H9 (cell line): Measurements from ENCODE around the gene CSRP3. TPM values are rescaled to one million over a fixed set of nuclear protein-coding genes. Genes with fewer than 3 reads are reported as not detected.

Experiments
- DNase-seq: peaks from one replicate; pipeline ENCODE4 v3.0.0-alpha.2; 2017
- H2AFZ ChIP-seq: one replicate; pipeline ENCODE4 v1.6.1; 2013; ENCODE audit warnings: mild to moderate bottlenecking, low read length, control low read depth, moderate library complexity
- H2AK5ac ChIP-seq: 2 replicates; pipeline ENCODE4 v1.6.1; 2013; ENCODE audit warnings: low read length, control low read depth, mixed read lengths; ENCODE audit not compliant: insufficient read length
- H2BK120ac ChIP-seq: one replicate; pipeline ENCODE4 v1.6.1; 2013; ENCODE audit warnings: low read depth, mild to moderate bottlenecking, low read length, control low read depth, inconsistent platforms; ENCODE audit not compliant: poor library complexity, severe bottlenecking
- H2BK12ac ChIP-seq: 2 replicates; pipeline ENCODE4 v1.6.1; 2013; ENCODE audit warnings: low read length, control low read depth, mixed read lengths, low read depth; ENCODE audit not compliant: insufficient read length
- H2BK15ac ChIP-seq: 2 replicates; pipeline ENCODE4 v1.6.1; 2013; ENCODE audit warnings: low read depth, low read length, control low read depth
- H2BK20ac ChIP-seq: one replicate; pipeline ENCODE4 v1.6.1; 2013; ENCODE audit warnings: low read depth, mild to moderate bottlenecking, low read length, control low read depth, inconsistent platforms; ENCODE audit not compliant: poor library complexity, severe bottlenecking
- H2BK5ac ChIP-seq: 2 replicates; pipeline ENCODE4 v1.6.1; 2013; ENCODE audit warnings: low read length, control low read depth, mixed read lengths; ENCODE audit not compliant: insufficient read length
- H3K14ac ChIP-seq: 2 replicates; pipeline ENCODE4 v1.6.1; 2013; ENCODE audit warnings: low read length, control low read depth; ENCODE audit not compliant: insufficient read depth
- H3K18ac ChIP-seq: 2 replicates; pipeline ENCODE4 v1.6.1; 2013; ENCODE audit warnings: low read depth, mild to moderate bottlenecking, mixed read lengths, low read length, control low read depth; ENCODE audit not compliant: insufficient read length
- H3K23ac ChIP-seq: 2 replicates; pipeline ENCODE4 v1.6.1; 2013; ENCODE audit warnings: low read length, control low read depth, mixed read lengths, low read depth; ENCODE audit not compliant: insufficient read length
- H3K23me2 ChIP-seq: 2 replicates; pipeline ENCODE4 v1.6.1; 2013; ENCODE audit warnings: low read depth, mild to moderate bottlenecking, mixed read lengths, low read length, control low read depth; ENCODE audit not compliant: insufficient read length, poor library complexity, severe bottlenecking
- H3K27ac ChIP-seq: 2 replicates; pipeline ENCODE4 v1.5.1; 2013; ENCODE audit warnings: low read length, control low read depth, mixed read lengths, low read depth; ENCODE audit not compliant: insufficient read length
- H3K27me3 ChIP-seq: 2 replicates; pipeline ENCODE4 v1.6.1; 2013; ENCODE audit warnings: low read length, control low read depth, inconsistent platforms; ENCODE audit not compliant: insufficient read depth
- H3K4ac ChIP-seq: 2 replicates; pipeline ENCODE4 v1.6.1; 2013; ENCODE audit warnings: low read depth, mild to moderate bottlenecking, control low read depth, inconsistent platforms, low read length, moderate library complexity
- H3K4me1 ChIP-seq: 2 replicates; pipeline ENCODE4 v1.6.1; 2013; ENCODE audit warnings: low read length, control low read depth, inconsistent platforms; ENCODE audit not compliant: insufficient read depth
- H3K4me2 ChIP-seq: 2 replicates; pipeline ENCODE4 v1.6.1; 2013; ENCODE audit warnings: low read length, control low read depth, mixed read lengths; ENCODE audit not compliant: insufficient read length, insufficient read depth
- H3K56ac ChIP-seq: 2 replicates; pipeline ENCODE4 v1.6.1; 2013; ENCODE audit warnings: low read depth, mild to moderate bottlenecking, mixed read lengths, low read length, control low read depth; ENCODE audit not compliant: insufficient read length
- H3K79me1 ChIP-seq: 2 replicates; pipeline ENCODE4 v1.6.1; 2013; ENCODE audit warnings: low read depth, mild to moderate bottlenecking, moderate library complexity, low read length, control low read depth, inconsistent platforms; ENCODE audit not compliant: insufficient read depth, poor library complexity, severe bottlenecking
- H3K79me2 ChIP-seq: 2 replicates; pipeline ENCODE4 v1.6.1; 2013; ENCODE audit warnings: low read length, control low read depth, inconsistent platforms; ENCODE audit not compliant: insufficient read depth
- H3K9ac ChIP-seq: 2 replicates; pipeline ENCODE4 v1.6.1; 2013; ENCODE audit warnings: low read length, control low read depth, mixed read lengths; ENCODE audit not compliant: insufficient read length; ENCODE audit errors: extremely low read depth
- H3K9me3 ChIP-seq: one replicate; pipeline ENCODE4 v1.6.1; 2013; ENCODE audit warnings: low read depth, low read length, inconsistent platforms; ENCODE audit not compliant: control insufficient read depth
- H3T11ph ChIP-seq: one replicate; pipeline ENCODE4 v1.6.1; 2013; ENCODE audit warnings: mild to moderate bottlenecking, low read length, control low read depth, inconsistent platforms
- H4K20me1 ChIP-seq: one replicate; pipeline ENCODE4 v1.6.1; 2013; ENCODE audit not compliant: control insufficient read depth, insufficient read length, insufficient read depth
- H4K5ac ChIP-seq: 2 replicates; pipeline ENCODE4 v1.6.1; 2013; ENCODE audit warnings: low read depth, mild to moderate bottlenecking, mixed read lengths, low read length, control low read depth; ENCODE audit not compliant: insufficient read length
- H4K8ac ChIP-seq: replicated peaks from 2 replicates; pipeline ENCODE4 v1.6.1; 2013; ENCODE audit warnings: low read length, control low read depth, mixed read lengths, low read depth; ENCODE audit not compliant: insufficient read length
- H4K91ac ChIP-seq: 2 replicates; pipeline ENCODE4 v1.6.1; 2013; ENCODE audit warnings: low read depth, mild to moderate bottlenecking, moderate library complexity, mixed read lengths, low read length, control low read depth; ENCODE audit not compliant: insufficient read length
- H3K27ac Mint-ChIP-seq, 3 experiments: 2 replicates in 2 of 3; 3 replicates in 1 of 3; pipeline ENCODE4 v1.8.0; 2020 to 2021; ENCODE audit warnings: mixed read lengths in 3 of 3, mild to moderate bottlenecking in 1 of 3, moderate library complexity in 1 of 3
- H3K27me3 Mint-ChIP-seq: 2 replicates; pipeline ENCODE4 v1.8.0; 2021; ENCODE audit warnings: low read depth, mild to moderate bottlenecking, moderate library complexity, mixed read lengths
- H3K36me3 Mint-ChIP-seq, 3 experiments: 2 replicates in 2 of 3; 3 replicates in 1 of 3; pipeline ENCODE4 v1.8.0; 2020 to 2021; ENCODE audit warnings: low read depth in 3 of 3, mixed read lengths in 3 of 3; ENCODE audit not compliant: insufficient read depth in 1 of 3
- H3K4me1 Mint-ChIP-seq, 2 experiments: 2 replicates each; pipeline ENCODE4 v1.8.0; 2020; ENCODE audit warnings: mixed read lengths in 2 of 2
- H3K4me3 Mint-ChIP-seq, 2 experiments: 2 replicates in 1 of 2; 3 replicates in 1 of 2; pipeline ENCODE4 v1.8.0; 2020 to 2021; ENCODE audit warnings: mild to moderate bottlenecking in 2 of 2, mixed read lengths in 2 of 2, moderate library complexity in 1 of 2
- H3K9me3 Mint-ChIP-seq, 2 experiments: 2 replicates in 1 of 2; 3 replicates in 1 of 2; pipeline ENCODE4 v1.8.0; 2020; ENCODE audit warnings: mild to moderate bottlenecking in 2 of 2, mixed read lengths in 2 of 2, moderate library complexity in 1 of 2
- CTCF ChIP-seq: fragments of 200-600 bp; sonication (generic); conservative IDR thresholded peaks from 3 replicates; pipeline ENCODE4 v1.8.0; 2021; ENCODE audit warnings: antibody characterized with exemption, mild to moderate bottlenecking
- WGBS: extraction: QIAGEN DNeasy Blood & Tissue Kit; methylation state at CpG from one replicate; pipeline ENCODE4 v1.1.7; 2013; ENCODE audit warnings: missing lambda C conversion rate, low lambda C conversion rate, mixed read lengths; ENCODE audit not compliant: insufficient read length; ENCODE audit errors: extremely low coverage; 5-methylcytosine and 5-hydroxymethylcytosine counted together
- total RNA-seq: library from RNA; stranded (reverse); gene quantifications from 2 replicates; pipeline ENCODE4 v1.2.1, GENCODE V29; 2021

Gene CSRP3
- total RNA-seq, 1 experiment from 2014 or later: not detected

- Mint-ChIP-seq H3K36me3 (peaks cover 20 to 59% (median 58%) of the 10 kb centered on the region in 3 experiments; a peak in 6 of 7 replicates), H3K4me1 (no peaks in the 10 kb centered on the region), H3K4me3 (no peak overlapping the region), H3K9me3 (no peaks in the 10 kb centered on the region), H3K27ac (no peak overlapping the region), H3K27me3 (no peaks in the 10 kb centered on the region)
- no peak for DNase-seq
- H3K9me3 ChIP-seq: no peaks in the 10 kb centered on the region
- H4K20me1 ChIP-seq: no peaks in the 10 kb centered on the region
- H4K5ac ChIP-seq: no peak overlapping the region
- no peak overlapping the region for H2AFZ ChIP-seq
- H4K91ac ChIP-seq: no peak overlapping the region
- H2BK15ac ChIP-seq: no peak overlapping the region
- H3K79me1 ChIP-seq: no peaks in the 10 kb centered on the region
- H2AK5ac ChIP-seq: no peak overlapping the region
- no peak overlapping the region for H2BK20ac ChIP-seq
- no peak overlapping the region for H4K8ac ChIP-seq
- TF ChIP-seq CTCF: no peak
- no peak overlapping the region for H2BK5ac ChIP-seq
- H3K4me2 ChIP-seq: no peak overlapping the region
- H2BK120ac ChIP-seq: no peak overlapping the region
- no peak overlapping the region for H3K18ac ChIP-seq
- no peaks in the 10 kb centered on the region for H3K4me1 ChIP-seq
- no peaks in the 10 kb centered on the region for H3K23me2 ChIP-seq
- H3K27ac ChIP-seq: no peak overlapping the region
- H3K9ac ChIP-seq: no peak overlapping the region
- H3K4ac ChIP-seq: no peak overlapping the region
- H3K14ac ChIP-seq: no peak overlapping the region
- no peaks in the 10 kb centered on the region for H3K79me2 ChIP-seq
- no peaks in the 10 kb centered on the region for H3K27me3 ChIP-seq
- no peak overlapping the region for H2BK12ac ChIP-seq
- H3K23ac ChIP-seq: no peak overlapping the region
- no peak overlapping the region for H3T11ph ChIP-seq
- no CpG with 5 or more reads among the region's 6 CpGs for WGBS
- no peak overlapping the region for H3K56ac ChIP-seq
These were observed 31.2 kb upstream of the CSRP3 start for GRCh38 chr11:19232910-19233503.
